HG02642 (cell line): ENCODE data around the gene VWA8.
"Not testable (repeated sequence)": the region's sequence is repeated elsewhere in the genome, so short reads cannot be mapped to it uniquely, and the experiment has no call there.

Experiments used
- ATAC-seq: cut with Tn5 transposase; IDR thresholded peaks from one replicate; pipeline ENCODE4 v1.9.1; 2021; ENCODE audit warnings: mild to moderate bottlenecking; ENCODE audit not compliant: unreplicated experiment, poor library complexity

Gene VWA8

GRCh38 chr13:41763782-41764181, 197.1 kb downstream of the VWA8 start:
- no peak for ATAC-seq

DNA sequence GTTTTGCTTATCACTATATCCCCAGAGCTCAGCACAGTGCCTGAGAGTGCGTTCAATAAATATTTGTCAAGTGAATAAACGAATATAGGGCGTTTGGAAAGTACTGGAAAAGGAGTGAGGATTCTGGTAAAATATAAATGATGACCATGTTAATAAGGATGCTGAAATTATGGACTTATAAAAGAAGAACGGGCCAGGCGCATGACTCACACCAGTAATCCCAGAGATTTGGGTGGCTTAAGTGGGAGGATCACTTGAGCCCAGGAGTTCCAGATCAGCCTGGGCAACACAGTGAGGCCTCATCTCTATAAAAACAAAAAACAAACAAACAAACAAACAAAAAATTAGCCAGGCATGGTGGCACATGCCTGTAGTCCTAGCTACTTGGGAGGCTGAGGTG, 198.1 kb downstream of the VWA8 start:
- ATAC-seq = no peak

GRCh38 chr13:41756198-41756880, 204.6 kb downstream of the VWA8 start:
- no peak for ATAC-seq

GRCh38 chr13:41751734-41752445, 209.0 kb downstream of the VWA8 start:
- no peak for ATAC-seq

GRCh38 chr13:41751277-41751676, 209.6 kb downstream of the VWA8 start:
- ATAC-seq = no peak

DNA sequence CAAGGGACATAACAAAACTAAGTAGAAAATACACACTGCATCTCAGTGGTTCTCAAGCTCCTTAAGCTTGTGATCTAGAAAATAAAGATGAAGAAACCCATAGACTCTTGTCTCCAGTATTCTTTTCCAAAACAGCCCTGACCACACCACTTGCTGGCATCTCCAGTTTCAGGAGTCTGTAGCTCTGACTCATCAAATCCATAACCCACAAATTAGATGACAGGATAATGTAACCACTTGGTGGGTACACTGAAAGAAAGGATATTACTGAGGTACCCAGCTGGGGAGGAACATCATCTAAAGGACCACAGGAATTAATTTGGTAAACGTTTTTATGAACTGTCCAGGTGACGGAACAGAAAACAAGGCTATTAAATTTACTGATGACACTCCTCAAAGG, 214.7 kb downstream of the VWA8 start:
- ATAC-seq = no peak

- not testable (repeated sequence) for ATAC-seq
Observed at GRCh38 chr13:41745496-41745895, 215.4 kb downstream of the VWA8 start.

DNA sequence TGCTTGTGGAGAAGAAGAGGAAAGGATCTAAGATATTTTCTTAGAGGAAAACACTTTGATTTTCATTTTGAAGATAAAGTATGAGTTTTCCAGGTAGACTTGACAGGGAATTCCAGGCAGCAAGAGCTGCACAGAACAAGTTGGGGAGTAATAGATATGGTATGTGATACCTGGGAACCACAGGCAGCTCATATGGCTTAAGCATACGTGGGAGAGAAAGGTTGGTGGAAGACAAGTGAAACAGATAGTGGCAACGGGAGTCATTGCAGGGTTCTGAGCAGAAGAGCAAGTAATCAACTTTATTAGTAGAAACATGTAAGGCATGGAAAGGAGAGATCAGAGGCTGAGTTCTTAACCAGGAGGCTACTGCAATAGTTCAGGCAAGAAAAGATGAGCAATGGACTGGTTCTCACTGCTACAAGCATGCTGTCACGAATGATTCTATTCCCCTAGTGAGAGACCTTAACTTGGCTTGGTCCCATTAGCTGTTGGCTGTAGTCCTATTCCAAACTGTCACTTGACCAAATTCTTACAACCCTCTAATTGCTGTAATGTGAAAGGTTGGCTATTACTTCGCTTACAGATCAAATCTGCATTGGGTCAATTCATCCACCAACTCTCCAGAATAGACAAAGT, 217.9 kb downstream of the VWA8 start:
- ATAC-seq = no peak

GRCh38 chr13:41740479-41740878, 220.4 kb downstream of the VWA8 start:
- ATAC-seq = no peak

DNA sequence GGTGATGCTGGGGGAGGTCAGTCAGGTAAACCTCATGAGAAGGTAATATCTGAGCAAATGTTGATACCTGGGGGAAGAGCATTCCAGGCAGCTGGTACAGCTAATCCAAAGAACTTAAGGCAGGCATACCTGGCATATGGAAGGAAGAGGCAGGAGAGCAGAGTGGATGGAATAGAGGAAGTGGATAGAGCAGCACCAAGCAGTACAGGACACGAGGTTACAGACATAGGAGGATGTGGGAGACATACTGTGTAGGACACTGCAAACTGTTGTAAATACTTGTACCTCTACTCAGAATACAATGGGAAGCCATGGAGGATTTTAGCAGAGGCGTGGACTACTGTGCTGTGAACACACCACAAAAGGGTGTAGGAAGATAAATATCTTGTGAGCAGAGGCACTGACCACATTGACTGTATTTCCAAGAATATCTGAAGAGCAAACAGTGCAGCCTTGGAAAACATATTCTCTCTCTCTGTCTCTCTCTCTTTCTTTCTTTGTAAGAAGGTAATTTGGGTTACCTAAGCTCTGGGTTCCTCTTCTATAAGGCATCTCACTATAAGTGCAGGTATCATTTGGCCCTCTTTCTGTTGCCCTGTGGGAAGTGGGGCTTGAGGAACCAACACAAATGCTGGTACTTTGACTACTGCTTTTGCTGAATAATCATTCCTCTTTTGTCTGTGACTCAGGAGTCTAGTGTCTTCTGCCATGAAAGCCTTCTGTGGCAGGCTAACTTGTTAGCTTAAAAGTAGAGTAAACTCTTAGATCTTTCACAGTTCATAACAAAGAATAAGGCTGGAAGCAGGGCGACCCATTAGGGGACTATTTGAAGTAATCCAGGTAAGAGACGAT, 238.0 kb downstream of the VWA8 start:
- ATAC-seq = no peak

DNA sequence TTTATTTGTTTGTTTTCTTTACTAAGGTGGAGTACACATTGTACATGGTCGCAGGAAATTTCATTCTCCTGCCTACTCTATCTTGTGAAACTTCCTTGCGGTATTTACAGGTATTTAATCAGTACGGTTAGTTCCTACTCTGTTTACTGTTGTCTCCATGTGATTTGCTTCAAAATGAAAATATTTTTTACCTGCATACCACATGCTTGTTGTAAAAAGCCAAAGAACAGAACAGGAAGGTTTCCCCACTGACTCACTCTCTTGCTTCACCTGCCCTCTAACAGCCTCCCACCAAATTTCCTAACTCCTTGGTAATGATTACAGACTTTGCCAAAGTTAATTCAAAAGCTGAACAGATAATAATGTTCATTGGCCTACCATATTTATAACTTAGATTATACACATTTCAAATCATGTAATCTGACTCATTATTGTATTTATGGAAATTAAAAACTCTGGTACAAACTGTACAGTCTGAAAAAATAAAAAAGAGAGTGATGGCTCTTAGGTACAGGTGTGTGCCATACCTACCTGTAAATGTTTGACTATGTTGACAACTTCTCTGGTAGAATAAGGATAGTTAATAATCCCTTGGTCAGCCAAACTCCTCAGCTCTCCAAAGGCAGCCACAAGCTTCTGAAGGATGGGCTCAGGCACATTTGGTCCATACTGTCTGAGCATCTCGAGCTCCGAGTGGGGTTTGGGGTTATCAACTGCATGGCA, 239.9 kb downstream of the VWA8 start:
- no peak for ATAC-seq

- no peak for ATAC-seq
Observed at GRCh38 chr13:41716236-41716635, 244.7 kb downstream of the VWA8 start.

DNA sequence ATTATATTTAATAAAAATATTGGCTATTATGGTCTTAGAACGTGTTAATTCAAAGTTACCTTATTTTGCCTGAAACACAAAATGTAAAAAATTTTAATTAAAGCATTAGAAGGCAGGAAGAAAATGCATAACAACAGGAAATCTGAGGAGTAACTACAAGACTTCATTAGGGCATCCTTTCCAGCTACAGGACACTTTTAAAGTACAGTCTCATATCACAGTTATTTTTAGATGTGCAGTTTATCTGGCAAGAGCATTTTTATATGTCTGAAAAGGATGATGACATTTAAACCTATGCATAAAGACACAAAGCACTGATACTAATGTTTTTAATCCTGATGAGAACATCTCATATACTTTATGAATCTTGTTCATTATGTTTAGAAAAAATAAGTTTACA, 247.5 kb downstream of the VWA8 start:
- no peak for ATAC-seq

- ATAC-seq = no peak
Observed at GRCh38 chr13:41710771-41711170, 250.1 kb downstream of the VWA8 start.

DNA sequence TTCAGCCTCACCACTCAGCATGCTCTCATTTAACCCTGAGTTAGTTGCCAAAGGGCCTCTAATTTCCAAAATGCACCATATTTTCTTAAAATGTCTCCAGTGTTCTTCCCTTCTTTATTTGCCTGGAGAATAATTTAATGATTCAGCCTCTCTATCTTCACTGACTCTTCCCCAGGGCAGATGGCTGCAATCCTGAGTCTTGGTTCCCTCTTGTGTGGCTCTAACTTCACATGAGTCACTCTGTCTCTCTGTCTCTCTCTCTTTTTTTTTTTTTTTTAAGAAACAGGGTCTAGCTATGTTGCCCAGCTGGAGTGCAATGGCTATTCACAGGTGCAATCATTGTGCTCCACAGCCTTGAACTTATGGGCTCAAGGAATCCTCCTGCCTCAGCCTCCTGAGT, 251.4 kb downstream of the VWA8 start:
- no peak for ATAC-seq

DNA sequence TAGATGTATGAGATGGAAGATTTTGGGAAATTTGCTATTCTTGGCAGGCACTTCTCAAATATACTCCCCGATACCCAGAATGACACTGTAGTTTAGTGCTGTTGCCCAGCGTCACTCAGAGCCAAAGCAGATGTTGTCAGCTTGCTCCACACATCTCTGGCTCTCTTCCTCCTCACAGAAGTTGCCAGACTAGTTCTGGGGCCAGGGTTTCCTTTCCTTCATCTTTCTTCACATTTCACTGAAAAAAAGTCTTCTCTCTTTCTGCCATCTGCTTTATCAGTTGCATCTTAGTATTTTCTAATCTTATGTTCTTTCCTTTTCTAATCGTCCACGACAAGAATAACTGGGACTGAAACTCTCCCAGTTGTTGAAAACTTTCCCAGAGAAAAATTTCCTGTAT, 252.2 kb downstream of the VWA8 start:
- no peak for ATAC-seq

- no peak for ATAC-seq
Observed at GRCh38 chr13:41707194-41707821, 253.6 kb downstream of the VWA8 start.

- no peak for ATAC-seq
Observed at GRCh38 chr13:41706152-41706551, 254.8 kb downstream of the VWA8 start.

- ATAC-seq = no peak
Observed at GRCh38 chr13:41702540-41702939, 258.4 kb downstream of the VWA8 start.

DNA sequence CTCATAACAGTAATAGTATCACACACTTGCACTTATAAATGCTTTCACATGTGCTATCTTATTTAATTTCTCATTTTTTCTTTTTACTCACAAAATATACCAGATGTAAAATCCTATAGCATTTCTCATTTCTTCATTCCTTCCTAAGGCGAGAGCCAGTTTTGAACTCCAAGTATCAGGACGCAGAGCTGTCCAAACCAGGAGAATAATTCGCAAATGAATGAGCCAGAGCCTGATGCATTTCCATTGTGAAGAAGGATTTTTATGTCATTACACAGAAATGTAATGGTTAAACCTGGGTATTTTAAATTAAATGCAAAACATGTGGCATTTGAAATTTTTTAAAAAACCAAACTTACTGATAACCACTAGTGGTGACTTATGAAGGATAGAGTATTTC, 259.2 kb downstream of the VWA8 start:
- ATAC-seq = no peak
